CD14-positive monocyte (primary cell): ENCODE measurements around the gene BUB3. TPM values are rescaled to one million over a fixed set of nuclear protein-coding genes. Genes with fewer than 3 reads are reported as not detected.

Experiments
- DNase-seq, 3 donors: peaks; one replicate each; pipeline ENCODE4 v3.0.0-alpha.2; 2011 to 2022
- H2AFZ ChIP-seq: 2 replicates; pipeline ENCODE4 v1.6.0; 2012; ENCODE audit warnings: mild to moderate bottlenecking, low read depth, low read length, inconsistent platforms; ENCODE audit not compliant: insufficient read depth, poor library complexity, severe bottlenecking
- H3K27ac ChIP-seq, 2 donors: 1 replicate in 1 of 2; 2 replicates in 1 of 2; pipeline ENCODE4 v1.5.1; 2012 to 2013; ENCODE audit warnings: low read length in 2 of 2, control low read depth in 1 of 2, inconsistent platforms in 1 of 2, low read depth in 1 of 2, mild to moderate bottlenecking in 1 of 2
- H3K27me3 ChIP-seq, 2 donors: one replicate each; pipeline versions ENCODE4 v1.6.0 to v1.6.1; 2011 to 2013; ENCODE audit warnings: low read length in 2 of 2; ENCODE audit not compliant: control insufficient read depth in 2 of 2, insufficient read depth in 2 of 2
- H3K36me3 ChIP-seq, 2 donors: replicated peaks in 1 of 2; 1 replicate in 1 of 2; 2 replicates in 1 of 2; pipeline versions ENCODE4 v1.5.1 to v1.6.1; 2012 to 2013; ENCODE audit warnings: low read length in 2 of 2, control low read depth in 1 of 2, inconsistent platforms in 1 of 2, mild to moderate bottlenecking in 1 of 2; ENCODE audit not compliant: insufficient read depth in 2 of 2, control insufficient read depth in 1 of 2
- H3K4me1 ChIP-seq, 2 donors: 1 replicate in 1 of 2; 2 replicates in 1 of 2; pipeline versions ENCODE4 v1.5.1 to v1.6.1; 2012 to 2013; ENCODE audit warnings: low read length in 2 of 2, control low read depth in 1 of 2, inconsistent platforms in 1 of 2, mild to moderate bottlenecking in 1 of 2, moderate library complexity in 1 of 2; ENCODE audit not compliant: insufficient read depth in 2 of 2, control insufficient read depth in 1 of 2
- H3K4me2 ChIP-seq: replicated peaks from 2 replicates; pipeline ENCODE3; 2012; ENCODE audit warnings: low read length, moderate library complexity, mild to moderate bottlenecking; ENCODE audit not compliant: poor library complexity, severe bottlenecking; ENCODE audit errors: extremely low read depth
- H3K4me3 ChIP-seq, 3 experiments: fragments of 200-600 bp in 1 of 3; sonication (generic) in 1 of 3; replicated peaks in 1 of 3; 1 replicate in 2 of 3; 2 replicates in 1 of 3; pipeline ENCODE4 v1.5.1; 2011 to 2013; ENCODE audit warnings: low read length in 3 of 3, mild to moderate bottlenecking in 3 of 3, control low read depth in 2 of 3, low read depth in 2 of 3, inconsistent platforms in 1 of 3, moderate library complexity in 1 of 3
- H3K79me2 ChIP-seq: 2 replicates; pipeline ENCODE4 v1.6.0; 2012; ENCODE audit warnings: mild to moderate bottlenecking, control low read depth, inconsistent platforms, low read length, moderate library complexity; ENCODE audit not compliant: insufficient read depth
- H3K9ac ChIP-seq: 2 replicates; pipeline ENCODE4 v1.6.0; 2017; ENCODE audit warnings: low read length, mild to moderate bottlenecking; ENCODE audit not compliant: insufficient read depth, poor library complexity, severe bottlenecking
- H3K9me3 ChIP-seq, 2 donors: replicated peaks in 1 of 2; 1 replicate in 1 of 2; 2 replicates in 1 of 2; pipeline versions ENCODE4 v1.5.1 to v1.6.1; 2012 to 2013; ENCODE audit warnings: low read length in 2 of 2, control low read depth in 1 of 2; ENCODE audit not compliant: control insufficient read depth in 1 of 2, insufficient read depth in 1 of 2
- H4K20me1 ChIP-seq: 2 replicates; pipeline ENCODE4 v1.6.0; 2012; ENCODE audit warnings: mild to moderate bottlenecking, low read length, control low read depth, moderate library complexity; ENCODE audit not compliant: insufficient read depth
- H3K27ac Mint-ChIP-seq, 7 donors: one replicate each; pipeline ENCODE4 v1.8.0; 2020; ENCODE audit warnings: mild to moderate bottlenecking in 7 of 7, mixed read lengths in 7 of 7, moderate library complexity in 6 of 7, inconsistent platforms in 2 of 7
- H3K27me3 Mint-ChIP-seq, 3 donors: one replicate each; pipeline ENCODE4 v1.8.0; 2021 to 2022; ENCODE audit warnings: low read depth in 3 of 3, mild to moderate bottlenecking in 3 of 3, mixed read lengths in 3 of 3, moderate library complexity in 3 of 3, inconsistent platforms in 1 of 3
- H3K36me3 Mint-ChIP-seq, 2 donors: one replicate each; pipeline ENCODE4 v1.8.0; 2020; ENCODE audit warnings: mixed read lengths in 2 of 2, inconsistent platforms in 1 of 2, mild to moderate bottlenecking in 1 of 2
- H3K4me1 Mint-ChIP-seq: one replicate; pipeline ENCODE4 v1.8.0; 2020; ENCODE audit warnings: mild to moderate bottlenecking, mixed read lengths
- H3K4me3 Mint-ChIP-seq, 2 donors: one replicate each; pipeline ENCODE4 v1.8.0; 2020; ENCODE audit warnings: mild to moderate bottlenecking in 2 of 2, mixed read lengths in 2 of 2, moderate library complexity in 1 of 2
- H3K9me3 Mint-ChIP-seq, 7 donors: one replicate each; pipeline ENCODE4 v1.8.0; 2020 to 2022; ENCODE audit warnings: mixed read lengths in 7 of 7, mild to moderate bottlenecking in 6 of 7, moderate library complexity in 6 of 7, inconsistent platforms in 2 of 7
- CTCF ChIP-seq: fragments of 200-600 bp; IDR thresholded peaks from one replicate; pipeline ENCODE4 v1.8.0; 2022; ENCODE audit warnings: antibody characterized with exemption, mild to moderate bottlenecking
- WGBS: methylation state at CpG from one replicate; pipeline ENCODE4 v1.1.5; 2013; ENCODE audit warnings: missing lambda C conversion rate; ENCODE audit not compliant: insufficient coverage; 5-methylcytosine and 5-hydroxymethylcytosine counted together
- intact Hi-C, 2 donors: fragments of 100-400 bp; cut with micrococcal nuclease; formaldehyde crosslinking; loops; one replicate each; pipeline versions ENCODE4 v1.15.0 to v1.15.1; 2023
- polyA plus RNA-seq, 3 donors: library from polyadenylated mRNA; depleted of rRNA in 1 of 3; unstranded in 2 of 3; stranded (reverse) in 1 of 3; fragments of 300-500 nt in 2 of 3; fragments of >200 nt in 1 of 3; fragmentation: Illumina TruSeq in 2 of 3; gene quantifications; 1 replicate in 2 of 3; 2 replicates in 1 of 3; pipeline ENCODE4 v1.2.3, GENCODE V29; 2012 to 2021

The BUB3 gene
- polyA plus RNA-seq, 3 donors: 61.2 to 96.4 (median 80.4) TPM

- Histone ChIP-seq H4K20me1 (no peaks in the 10 kb centered on the region), H3K4me2 (no peak overlapping the region), H3K27ac (no peak overlapping the region), H3K36me3 (no peaks in the 10 kb centered on the region), H3K27me3 (peaks cover 93 to 100% of the 10 kb centered on the region in 2 donors), H2AFZ (peak overlapping the region; percentile 29), H3K9ac (no peak overlapping the region), H3K79me2 (no peaks in the 10 kb centered on the region), H3K9me3 (peaks cover 0 to 51% of the 10 kb centered on the region in 2 donors), H3K4me3 (no peak overlapping the region), H3K4me1 (peaks cover 4 to 17% of the 10 kb centered on the region in 2 donors)
- Mint-ChIP-seq H3K27me3 (peaks cover 96 to 99% (median 99%) of the 10 kb centered on the region in 3 donors), H3K9me3 (peaks cover 0 to 36% (median 19%) of the 10 kb centered on the region in 7 donors), H3K27ac (no peak overlapping the region), H3K4me3 (peak overlapping the region in 1 of 2 donors; percentile 77), H3K4me1 (peaks cover 37% of the 10 kb centered on the region), H3K36me3 (peaks cover 3 to 15% of the 10 kb centered on the region in 2 donors)
- no peak for TF ChIP-seq CTCF
- 4% methylated on average over 22 of the region's 33 CpGs for WGBS
- DNase-seq: no peak
- intact Hi-C loops: no loop called here
Measured at GRCh38 chr10:123142701-123143161, 11.5 kb upstream of the BUB3 start.

- intact Hi-C loops: no loop called here
Measured at GRCh38 chr10:123143162-123143824, 10.9 kb upstream of the BUB3 start.

More at GRCh38 chr10:123143162-123143824, 10.9 kb upstream of the BUB3 start:
- H3K4me1 ChIP-seq: peaks cover 8 to 19% of the 10 kb centered on the region in 2 donors
- peaks cover 0 to 56% of the 10 kb centered on the region in 2 donors for H3K9me3 ChIP-seq
- H3K27me3 ChIP-seq: peaks cover 95 to 100% of the 10 kb centered on the region in 2 donors
- H3K4me3 ChIP-seq: no peak overlapping the region
- Mint-ChIP-seq H3K9me3 (peaks cover 0 to 30% (median 18%) of the 10 kb centered on the region in 7 donors), H3K4me1 (peaks cover 35% of the 10 kb centered on the region), H3K27me3 (peaks cover 96 to 99% (median 99%) of the 10 kb centered on the region in 3 donors), H3K36me3 (peaks cover 3 to 15% of the 10 kb centered on the region in 2 donors), H3K4me3 (peak overlapping the region in 1 of 2 donors; percentile 77), H3K27ac (no peak overlapping the region)
- H4K20me1 ChIP-seq: no peaks in the 10 kb centered on the region
- no peak overlapping the region for H3K4me2 ChIP-seq
- no peak for DNase-seq
- 6% methylated on average over 27 of the region's 33 CpGs for WGBS
- peak overlapping the region; percentile 29 for H2AFZ ChIP-seq
- H3K27ac ChIP-seq: no peak overlapping the region
- H3K36me3 ChIP-seq: no peaks in the 10 kb centered on the region
- TF ChIP-seq CTCF: no peak
- no peaks in the 10 kb centered on the region for H3K79me2 ChIP-seq
- no peak overlapping the region for H3K9ac ChIP-seq
